Embryonic facial prominence (tissue), 1 donor: ENCODE data around the gene C6orf89.
"Not testable (repeated sequence)": the region's sequence is repeated elsewhere in the genome, so short reads cannot be mapped to it uniquely, and the experiment has no call there.

Source experiments
- DNase-seq: peaks from one replicate; pipeline ENCODE4 v3.0.0-alpha.2; 2016; ENCODE audit errors: extremely low spot score

C6orf89 gene

GRCh38 chr6:36888115-36888643, 2.4 kb downstream of the C6orf89 start:
- no peak for DNase-seq

GRCh38 chr6:36888654-36889481, 3.1 kb downstream of the C6orf89 start:
- DNase-seq = no peak

- no peak for DNase-seq
Observed at GRCh38 chr6:36890112-36890663, 4.4 kb downstream of the C6orf89 start.

- not testable (repeated sequence) for DNase-seq
Observed at GRCh38 chr6:36891153-36891552, 5.4 kb downstream of the C6orf89 start.

- DNase-seq = no peak
Observed at GRCh38 chr6:36893976-36894932, 8.5 kb downstream of the C6orf89 start.

GRCh38 chr6:36897609-36898008, 11.9 kb downstream of the C6orf89 start:
- no peak for DNase-seq

DNA sequence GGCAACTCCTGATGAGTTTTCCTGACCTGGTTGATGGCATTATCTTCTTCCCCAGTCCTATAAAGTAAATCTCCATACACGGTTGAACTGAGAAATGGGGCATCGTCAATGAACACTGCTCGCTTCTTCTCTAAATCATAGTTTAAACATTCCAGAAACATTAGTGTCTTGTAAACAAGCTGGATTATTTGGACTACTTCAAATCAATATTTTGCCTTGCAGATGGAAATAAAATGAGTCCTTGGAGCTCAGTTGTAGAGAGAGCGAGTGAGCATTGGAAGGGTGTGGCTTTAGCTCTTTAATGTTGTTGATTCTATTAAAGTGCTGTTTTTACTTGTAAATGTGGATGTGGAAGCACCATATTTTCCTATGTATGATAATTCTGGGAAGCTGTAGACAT, 18.4 kb downstream of the C6orf89 start:
- no peak for DNase-seq

- no peak for DNase-seq
Observed at GRCh38 chr6:36904851-36905393, 19.2 kb downstream of the C6orf89 start.

- DNase-seq = no peak
Observed at GRCh38 chr6:36906539-36907325, 21.0 kb downstream of the C6orf89 start.

DNA sequence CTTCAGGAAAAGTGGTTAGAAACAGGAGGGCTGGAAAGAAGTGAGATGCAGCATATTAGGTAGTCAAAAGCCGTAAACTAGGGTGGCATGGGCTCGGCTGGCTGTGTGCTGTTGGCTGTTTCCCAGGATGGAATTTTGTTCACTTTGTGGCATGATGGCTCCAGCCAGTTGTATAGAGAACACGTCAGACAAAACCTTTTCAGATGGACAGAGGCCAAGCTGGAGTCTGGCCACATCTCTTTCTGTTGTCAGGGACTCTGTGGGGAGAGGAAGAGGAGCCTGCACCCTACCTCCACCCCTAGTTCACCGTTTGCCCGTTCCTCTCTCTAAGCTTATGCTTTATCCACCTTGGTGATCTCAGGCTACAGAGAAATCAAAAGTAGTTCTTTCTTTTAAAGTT, 22.0 kb downstream of the C6orf89 start:
- no peak for DNase-seq

DNA sequence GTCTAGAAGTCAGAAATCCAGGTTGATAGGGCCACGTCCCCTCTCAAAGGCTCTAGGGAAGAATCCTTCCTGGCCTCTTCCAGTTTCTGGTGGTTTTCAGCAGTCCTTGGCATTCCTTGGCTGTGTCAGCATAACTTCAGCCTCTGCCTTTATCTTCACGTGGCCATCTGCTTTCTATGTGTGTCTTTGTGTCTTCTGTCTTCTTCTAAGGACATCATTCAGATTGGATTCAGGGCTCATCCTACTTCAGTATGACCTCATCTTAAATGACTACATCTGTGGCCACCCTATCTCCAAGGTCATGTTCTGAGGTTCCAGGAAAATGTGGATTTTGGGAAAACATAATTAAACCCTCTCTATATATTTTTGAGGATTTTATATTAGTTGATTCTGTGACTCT, 23.0 kb downstream of the C6orf89 start:
- DNase-seq = no peak

DNA sequence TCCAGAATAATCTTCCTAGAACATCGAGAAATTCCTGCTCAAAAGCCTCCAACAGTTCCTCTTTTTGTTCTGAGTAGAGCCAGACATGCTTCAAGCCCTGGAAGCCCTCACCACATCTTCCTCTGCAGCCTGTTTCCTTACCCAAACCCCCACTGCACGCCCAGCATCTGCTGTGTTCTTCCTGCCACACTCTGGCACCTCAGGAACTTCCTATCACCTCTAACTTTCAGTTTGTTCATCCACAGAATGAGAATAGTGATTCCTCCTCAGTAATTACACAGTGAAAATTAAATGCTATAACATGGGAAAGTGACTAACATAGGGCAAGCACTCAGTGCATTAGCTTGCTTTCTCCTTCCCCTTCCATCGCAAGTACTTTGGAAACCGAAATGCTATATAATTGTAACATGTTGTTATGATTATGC, 26.3 kb downstream of the C6orf89 start:
- DNase-seq = no peak

- DNase-seq = peak; percentile 60
Observed at GRCh38 chr6:36912586-36912985, 26.8 kb downstream of the C6orf89 start.

GRCh38 chr6:36913082-36913481, 27.3 kb downstream of the C6orf89 start:
- DNase-seq = no peak

DNA sequence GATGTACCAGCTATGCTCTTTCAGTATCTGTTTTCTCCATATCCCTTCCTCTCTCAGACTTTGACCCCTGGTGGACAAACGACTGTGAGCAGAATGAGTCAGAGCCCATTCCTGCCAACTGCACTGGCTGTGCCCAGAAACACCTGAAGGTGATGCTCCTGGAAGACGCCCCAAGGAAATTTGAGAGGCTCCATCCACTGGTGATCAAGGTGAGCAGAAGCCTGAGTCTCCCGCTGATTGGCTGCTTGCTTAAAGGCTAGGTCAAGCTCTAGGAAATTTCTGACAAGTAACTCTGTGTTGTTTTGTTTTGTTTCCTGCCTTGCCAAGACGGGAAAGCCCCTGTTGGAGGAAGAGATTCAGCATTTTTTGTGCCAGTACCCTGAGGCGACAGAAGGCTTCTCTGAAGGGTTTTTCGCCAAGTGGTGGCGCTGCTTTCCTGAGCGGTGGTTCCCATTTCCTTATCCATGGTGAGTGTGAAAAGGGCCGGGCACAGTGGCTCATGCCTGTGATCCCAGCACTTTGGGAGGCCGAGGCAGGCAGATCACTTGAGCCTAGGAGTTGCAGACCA, 28.6 kb downstream of the C6orf89 start:
- no peak for DNase-seq

DNA sequence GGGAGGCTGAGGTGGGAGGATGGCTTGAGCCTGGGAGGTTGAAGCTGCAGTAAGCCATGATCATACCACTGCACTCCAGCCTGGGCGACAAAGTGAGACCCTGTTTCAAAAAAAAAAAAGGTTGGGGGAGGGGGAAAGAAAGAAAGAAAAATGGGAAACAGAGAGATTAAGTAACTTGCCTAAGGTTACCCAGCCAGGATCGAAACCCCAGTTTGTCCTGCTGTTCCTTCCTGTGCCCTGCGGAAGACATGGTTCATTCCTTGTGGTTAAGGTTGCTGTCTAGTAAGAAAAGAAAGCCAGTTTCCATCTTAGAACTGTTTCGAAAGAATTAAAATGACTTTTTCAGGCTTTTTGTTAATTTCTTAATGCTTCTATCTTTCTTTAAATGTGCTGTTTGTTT, 29.8 kb downstream of the C6orf89 start:
- DNase-seq = no peak

- DNase-seq = no peak
Observed at GRCh38 chr6:36916126-36916525, 30.4 kb downstream of the C6orf89 start.

DNA sequence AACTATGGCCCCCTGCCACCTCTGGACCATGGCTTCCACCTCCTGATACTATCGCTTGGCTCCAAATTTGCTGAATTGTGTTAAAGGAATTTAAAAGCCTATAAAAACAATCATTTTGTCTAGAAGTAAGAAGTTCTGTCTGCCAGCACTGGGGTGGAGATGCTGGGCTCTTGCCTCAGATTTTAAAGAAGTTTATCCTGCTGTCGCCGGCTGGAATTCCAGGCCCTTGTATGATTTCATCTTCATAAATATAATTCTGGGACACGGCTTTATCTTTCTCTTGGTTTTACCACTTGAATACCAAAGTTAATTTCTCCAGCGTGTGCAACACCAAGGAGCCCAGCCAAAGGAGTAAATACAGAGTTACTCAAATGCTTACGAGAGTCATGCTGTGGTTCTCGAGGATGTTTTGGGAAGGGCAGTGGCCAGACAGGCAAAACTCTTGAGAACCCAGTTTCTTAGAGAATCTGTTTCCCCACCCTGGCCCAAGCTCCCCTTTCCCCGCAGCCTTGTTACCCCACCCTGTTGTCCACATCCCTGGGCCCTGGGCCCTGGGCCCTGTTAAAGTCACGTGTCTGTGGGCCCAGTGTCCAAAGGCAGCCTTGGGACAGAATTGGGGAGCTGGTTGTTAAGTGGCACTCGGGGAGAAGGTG, 31.9 kb downstream of the C6orf89 start:
- DNase-seq = peak; percentile 27

DNA sequence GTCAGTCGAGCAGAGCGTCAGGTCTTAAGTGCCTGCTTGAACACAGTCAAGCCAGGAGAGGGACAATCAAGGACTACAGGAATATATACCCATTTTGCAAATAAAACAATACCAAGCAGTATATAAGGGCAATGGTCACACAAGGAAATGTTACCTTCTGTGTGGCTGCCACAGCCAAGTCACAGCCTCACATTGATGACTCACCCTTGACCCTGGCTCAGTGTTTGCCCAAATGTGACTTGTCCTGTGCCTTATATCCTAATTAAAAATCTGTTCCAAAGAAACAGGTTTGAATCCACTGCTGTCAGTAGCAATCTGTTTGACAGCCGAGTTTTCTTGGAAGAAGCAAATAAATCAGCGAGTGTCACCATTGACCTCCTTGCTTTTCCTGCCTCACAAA, 34.3 kb downstream of the C6orf89 start:
- DNase-seq = no peak

- no peak for DNase-seq
Observed at GRCh38 chr6:36920546-36920945, 34.8 kb downstream of the C6orf89 start.
